Head of caudate nucleus (tissue), 42 donors: ENCODE data around the gene SRGAP3.
A peak's percentile ranks its signal among the peaks of the same experiment; 100 is the strongest.
"Not testable (repeated sequence)": the region's sequence is repeated elsewhere in the genome, so short reads cannot be mapped to it uniquely, and the experiment has no call there.

Source experiments
- DNase-seq, 42 donors: peaks; one replicate each; pipeline versions ENCODE4 v3.0.0 to v3.0.0-alpha.2; 2020 to 2021; ENCODE audit warnings: mixed read lengths in 7 of 42
- intact Hi-C: fragments of 100-400 bp; cut with DNase I; formaldehyde crosslinking; loops from one replicate; pipeline ENCODE4 v1.15.0; 2022

The SRGAP3 gene

GRCh38 chr3:9249273-9250192, at the start of gene SRGAP3:
Gene SRGAP3, minus strand, starts transcription at chr3:9249646. Its CDS starts 695 bp downstream, at chr3:9248951.
- peak; percentile 79 to 97 (median 92) for DNase-seq
- intact Hi-C loops: loop anchor here (5.0 kb wide), 1 partner anchor 262 kb away; no protein-coding TSS in a partner anchor

- intact Hi-C loops: no loop called here
- no peak for DNase-seq
Measured at GRCh38 chr3:9298236-9298635, 48.8 kb upstream of the SRGAP3 start.

GRCh38 chr3:9296241-9296640, 46.8 kb upstream of the SRGAP3 start:
- intact Hi-C loops: no loop called here
- DNase-seq: no peak

- no peak for DNase-seq
- intact Hi-C loops: no loop called here
Measured at GRCh38 chr3:9295007-9295406, 45.6 kb upstream of the SRGAP3 start.

- intact Hi-C loops, DNase-seq: not testable (repeated sequence)
Measured at GRCh38 chr3:9293953-9294352, 44.5 kb upstream of the SRGAP3 start.

- intact Hi-C loops: no loop called here
- DNase-seq: no peak
Measured at GRCh38 chr3:9293076-9293475, 43.6 kb upstream of the SRGAP3 start.

- DNase-seq: no peak
- intact Hi-C loops: no loop called here
Measured at GRCh38 chr3:9292516-9292915, 43.1 kb upstream of the SRGAP3 start.

GRCh38 chr3:9291821-9292410, 42.5 kb upstream of the SRGAP3 start:
- no peak for DNase-seq
- intact Hi-C loops: no loop called here

- intact Hi-C loops: no loop called here
- no peak for DNase-seq
Measured at GRCh38 chr3:9290566-9290965, 41.1 kb upstream of the SRGAP3 start.

GRCh38 chr3:9281533-9281932, 32.1 kb upstream of the SRGAP3 start:
- intact Hi-C loops, DNase-seq: not testable (repeated sequence)

GRCh38 chr3:9280451-9281219, 31.2 kb upstream of the SRGAP3 start:
- intact Hi-C loops: no loop called here

GRCh38 chr3:9279966-9280365, 30.5 kb upstream of the SRGAP3 start:
- peak in 27 of 42 donors; percentile 2 to 75 (median 30) for DNase-seq
- intact Hi-C loops: no loop called here

More at GRCh38 chr3:9280451-9281219, 31.2 kb upstream of the SRGAP3 start:
- DNase-seq: peak in 7 of 42 donors; percentile 2 to 49 (median 16)

- intact Hi-C loops: no loop called here
- DNase-seq: peak in 1 of 42 donors; percentile 28
Measured at GRCh38 chr3:9278498-9278897, 29.1 kb upstream of the SRGAP3 start.

- intact Hi-C loops: no loop called here
- DNase-seq: no peak
Measured at GRCh38 chr3:9278085-9278484, 28.6 kb upstream of the SRGAP3 start.

- DNase-seq: no peak
- intact Hi-C loops: no loop called here
Measured at GRCh38 chr3:9276761-9277370, 27.4 kb upstream of the SRGAP3 start.

- intact Hi-C loops: no loop called here
- DNase-seq: no peak
Measured at GRCh38 chr3:9271903-9272302, 22.5 kb upstream of the SRGAP3 start.

- intact Hi-C loops: no loop called here
- peak in 1 of 42 donors; percentile 10 for DNase-seq
Measured at GRCh38 chr3:9270704-9271103, 21.3 kb upstream of the SRGAP3 start.

- intact Hi-C loops: no loop called here
- DNase-seq: no peak
Measured at GRCh38 chr3:9266716-9267115, 17.3 kb upstream of the SRGAP3 start.

GRCh38 chr3:9260305-9260704, 10.9 kb upstream of the SRGAP3 start:
- intact Hi-C loops: no loop called here

More at GRCh38 chr3:9260305-9260704, 10.9 kb upstream of the SRGAP3 start:
- DNase-seq: no peak
